ENCODE measurements around the gene CROCC2.

CROCC2 gene

DNA sequence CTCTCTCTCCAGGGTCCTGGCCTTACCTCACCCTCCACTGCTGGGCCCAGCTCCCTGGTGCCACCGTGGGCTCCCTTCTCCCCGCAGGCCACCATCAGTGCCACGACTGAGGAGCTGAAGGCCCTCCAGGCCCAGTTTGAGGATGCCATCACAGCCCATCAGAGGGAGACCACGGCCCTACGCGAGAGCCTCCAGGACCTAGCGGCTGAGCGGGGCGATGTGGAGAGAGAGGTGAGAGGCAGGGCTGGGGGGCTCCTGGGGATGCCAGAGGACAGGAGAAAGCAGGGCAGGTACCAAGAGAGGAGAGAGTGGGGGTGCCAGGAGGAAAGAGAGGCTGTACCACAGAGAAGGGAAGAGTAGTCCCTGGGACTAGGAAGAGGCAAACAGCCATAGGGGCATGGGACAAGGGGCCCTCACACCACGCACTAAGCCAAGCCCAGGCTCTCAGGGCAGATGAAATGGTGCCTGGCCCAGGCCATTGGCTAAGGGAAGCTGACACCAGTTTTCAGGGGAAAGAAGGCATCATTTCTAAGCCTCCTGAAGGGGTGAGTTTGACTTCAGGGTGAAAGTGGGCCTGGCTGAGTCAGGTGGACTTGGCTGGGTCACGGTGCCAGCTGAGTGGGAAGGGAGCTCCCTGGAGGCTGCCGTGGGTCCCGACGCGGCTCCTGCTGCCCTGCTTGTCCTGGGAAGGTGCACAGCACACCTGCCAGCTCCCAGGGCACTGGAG, 53.2 kb downstream of the CROCC2 start:
- DNase-seq = peak; percentile 27

DNA sequence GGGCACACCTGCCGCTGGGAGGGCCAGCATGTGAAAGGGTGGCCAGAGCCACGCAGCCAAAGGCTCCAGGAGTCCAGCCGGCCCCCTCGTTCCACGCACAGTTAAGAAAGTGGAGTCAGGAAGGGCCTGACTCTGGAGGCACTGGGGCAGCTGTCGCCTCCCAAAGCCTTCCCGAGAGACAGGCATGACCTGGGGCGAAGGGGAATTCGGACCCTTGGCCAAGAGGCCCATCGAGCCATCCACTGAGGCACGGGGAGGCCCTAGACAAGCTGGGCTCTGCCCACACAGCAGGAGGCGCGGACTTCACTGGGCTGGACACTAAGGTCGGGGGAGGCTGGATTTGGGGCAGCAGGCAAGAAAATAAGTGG, 53.8 kb downstream of the CROCC2 start:
- DNase-seq = peak; percentile 40

GRCh38 chr2:240960309-240960970, 54.3 kb downstream of the CROCC2 start:
- DNase-seq = peak; percentile 63

- no peak for DNase-seq
These were observed 55.1 kb downstream of the CROCC2 start for GRCh38 chr2:240960971-240961876.

DNA sequence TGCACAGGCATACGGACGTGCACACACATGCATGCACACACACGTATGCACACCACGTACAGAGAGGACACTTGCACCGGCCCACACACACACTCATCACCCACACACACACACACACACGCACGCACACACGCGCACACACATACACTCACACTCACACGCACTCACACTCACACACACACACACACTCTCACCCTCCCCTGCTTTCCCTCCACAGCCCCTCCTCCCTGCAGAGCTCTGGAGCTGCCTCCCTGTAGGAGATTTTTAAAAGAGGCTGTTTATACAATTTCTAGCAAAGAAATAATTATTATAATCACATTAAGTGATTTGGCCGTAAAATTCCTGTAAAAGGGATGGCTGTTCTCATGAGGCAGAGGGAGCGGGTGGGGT, 55.8 kb downstream of the CROCC2 start:
- DNase-seq = peak; percentile 42

GRCh38 chr2:240962300-240963064, 56.3 kb downstream of the CROCC2 start:
- DNase-seq = peak; percentile 68

DNA sequence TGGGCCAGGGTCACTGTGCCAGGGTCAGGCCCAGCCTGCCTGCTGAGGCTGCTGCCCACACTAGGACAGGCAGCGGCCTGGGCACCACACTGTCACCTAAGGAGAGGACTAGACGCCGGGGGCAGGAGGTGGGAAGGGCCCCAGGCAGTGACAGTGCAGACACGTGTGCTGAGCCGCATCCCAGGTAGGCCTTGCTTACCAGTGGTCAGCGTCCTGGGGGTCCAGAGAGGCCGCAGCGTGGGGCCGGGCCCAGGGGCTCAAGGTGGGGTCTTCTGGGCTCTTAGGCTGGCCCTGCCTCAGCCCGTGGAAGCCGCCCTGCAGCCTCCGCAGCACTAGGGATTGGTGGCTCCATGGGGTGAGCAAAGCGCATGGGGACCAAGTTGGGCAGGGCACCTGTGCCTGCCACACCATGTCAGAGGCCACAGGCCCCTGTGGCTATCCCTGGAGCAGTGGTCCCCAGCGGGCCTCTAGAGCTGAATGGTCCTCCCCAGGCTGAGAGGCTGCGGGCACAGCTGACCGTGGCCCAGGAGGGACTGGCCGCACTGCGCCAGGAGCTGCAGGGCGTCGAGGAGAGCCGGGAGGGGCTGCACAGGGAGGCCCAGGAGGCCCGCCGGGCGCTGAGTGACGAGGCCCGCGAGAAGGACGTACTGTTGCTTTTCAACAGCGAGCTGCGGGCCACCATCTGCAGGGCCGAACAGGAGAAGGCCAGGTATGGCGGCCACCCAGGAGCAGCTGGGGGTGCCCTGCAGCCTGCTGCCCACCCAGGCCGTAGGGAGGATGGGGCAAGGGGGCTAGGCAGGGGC, 57.1 kb downstream of the CROCC2 start:
- peak; percentile 41 for DNase-seq

DNA sequence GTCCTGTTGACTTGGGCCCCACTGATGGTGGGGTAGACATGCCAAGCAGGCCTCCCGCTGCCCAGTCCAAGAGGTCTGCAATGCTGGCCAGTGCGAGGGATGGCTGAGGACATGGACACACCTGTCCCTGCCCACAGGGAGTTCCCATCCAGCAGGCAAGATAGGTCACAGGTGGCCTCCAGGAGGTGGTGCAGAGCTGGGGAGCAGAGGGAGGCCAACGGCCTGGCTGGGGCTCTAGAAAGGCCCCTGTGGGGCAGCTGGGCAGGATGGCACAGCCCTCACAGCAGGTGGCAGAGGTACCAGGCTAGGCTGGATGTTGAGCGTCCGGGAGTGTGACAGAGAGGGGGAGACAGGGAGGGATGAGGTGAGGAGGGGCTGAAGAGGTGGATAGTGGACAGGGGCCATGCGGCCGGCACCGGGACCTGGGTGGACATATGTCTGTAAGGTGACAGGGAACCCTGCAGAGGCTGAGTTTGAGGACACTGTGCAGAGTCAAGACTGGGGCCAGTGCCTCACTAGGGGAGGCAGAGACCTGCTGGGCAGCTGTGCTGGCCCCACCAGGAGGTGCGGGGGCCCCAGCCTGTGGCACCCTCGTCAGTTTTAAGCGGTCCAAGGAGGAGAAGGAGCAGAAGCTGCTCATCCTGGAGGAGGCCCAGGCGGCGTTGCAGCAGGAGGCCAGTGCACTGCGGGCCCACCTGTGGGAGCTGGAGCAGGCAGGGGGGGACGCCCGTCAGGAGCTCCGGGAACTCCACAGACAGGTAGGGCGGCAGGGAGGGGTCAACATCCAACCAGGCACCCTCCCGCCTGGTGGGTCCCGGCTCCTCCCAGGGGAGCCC, 58.0 kb downstream of the CROCC2 start:
- DNase-seq = peak; percentile 29

DNA sequence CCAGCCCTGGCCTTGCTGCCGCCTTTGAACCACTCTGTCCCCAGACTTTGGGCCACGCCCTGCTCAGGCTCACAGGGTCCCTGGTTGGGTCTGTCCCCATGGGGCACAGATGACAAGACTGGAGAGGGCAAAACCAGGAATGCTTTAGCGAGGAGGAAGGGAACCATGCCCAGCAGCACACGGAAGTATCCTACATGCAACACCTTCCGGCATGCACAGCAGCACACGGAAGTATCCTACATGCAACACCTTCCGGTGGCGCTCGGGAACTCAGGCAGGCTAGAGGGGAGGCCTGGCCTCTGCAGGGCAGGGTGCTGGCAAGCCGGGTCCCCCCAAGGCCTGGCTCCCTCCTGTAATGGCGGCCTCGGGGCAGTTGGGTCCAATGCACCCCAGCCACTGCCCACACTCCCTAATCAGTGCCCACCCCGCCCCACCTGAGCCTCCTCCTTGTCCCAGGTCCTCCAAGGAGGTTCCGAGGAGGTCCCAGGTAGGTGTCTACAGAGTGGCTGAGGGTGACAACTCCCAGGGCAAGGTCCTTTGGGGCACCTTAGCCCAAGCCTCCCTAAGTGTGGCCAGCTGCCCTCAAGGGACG, 58.7 kb downstream of the CROCC2 start:
- DNase-seq = peak; percentile 39

- peak; percentile 40 for DNase-seq
These were observed 59.3 kb downstream of the CROCC2 start for GRCh38 chr2:240965296-240965904.

DNA sequence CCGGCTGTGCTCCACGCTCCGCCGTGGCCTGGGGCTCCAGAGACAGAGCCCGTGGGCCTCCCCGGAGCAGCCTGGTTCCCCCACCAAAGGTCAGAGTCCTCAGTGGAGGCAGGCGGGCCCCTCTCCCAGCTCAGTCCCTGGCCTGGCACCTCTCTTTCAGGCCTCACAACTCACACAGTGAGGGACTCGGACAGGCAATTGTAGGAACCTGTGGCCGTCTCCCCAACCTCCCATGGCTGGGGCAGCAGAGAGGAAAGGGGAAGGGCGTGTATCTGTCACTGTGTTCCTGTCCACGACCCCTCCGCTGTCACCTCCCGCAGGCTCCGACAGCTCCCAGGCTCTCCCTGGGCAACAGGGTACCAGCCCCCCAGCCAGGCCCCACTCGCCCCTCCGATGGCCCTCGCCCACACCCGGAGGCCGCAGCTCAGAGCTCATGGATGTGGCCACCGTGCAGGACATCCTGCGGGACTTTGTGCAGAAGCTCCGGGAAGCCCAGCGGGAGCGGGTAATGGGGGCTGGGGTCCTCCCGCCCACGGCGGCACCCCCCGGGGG, 59.8 kb downstream of the CROCC2 start:
- DNase-seq = no peak

GRCh38 chr2:240966457-240966905, 60.3 kb downstream of the CROCC2 start:
- no peak for DNase-seq

- no peak for DNase-seq
These were observed 61.0 kb downstream of the CROCC2 start for GRCh38 chr2:240966906-240967680.

DNA sequence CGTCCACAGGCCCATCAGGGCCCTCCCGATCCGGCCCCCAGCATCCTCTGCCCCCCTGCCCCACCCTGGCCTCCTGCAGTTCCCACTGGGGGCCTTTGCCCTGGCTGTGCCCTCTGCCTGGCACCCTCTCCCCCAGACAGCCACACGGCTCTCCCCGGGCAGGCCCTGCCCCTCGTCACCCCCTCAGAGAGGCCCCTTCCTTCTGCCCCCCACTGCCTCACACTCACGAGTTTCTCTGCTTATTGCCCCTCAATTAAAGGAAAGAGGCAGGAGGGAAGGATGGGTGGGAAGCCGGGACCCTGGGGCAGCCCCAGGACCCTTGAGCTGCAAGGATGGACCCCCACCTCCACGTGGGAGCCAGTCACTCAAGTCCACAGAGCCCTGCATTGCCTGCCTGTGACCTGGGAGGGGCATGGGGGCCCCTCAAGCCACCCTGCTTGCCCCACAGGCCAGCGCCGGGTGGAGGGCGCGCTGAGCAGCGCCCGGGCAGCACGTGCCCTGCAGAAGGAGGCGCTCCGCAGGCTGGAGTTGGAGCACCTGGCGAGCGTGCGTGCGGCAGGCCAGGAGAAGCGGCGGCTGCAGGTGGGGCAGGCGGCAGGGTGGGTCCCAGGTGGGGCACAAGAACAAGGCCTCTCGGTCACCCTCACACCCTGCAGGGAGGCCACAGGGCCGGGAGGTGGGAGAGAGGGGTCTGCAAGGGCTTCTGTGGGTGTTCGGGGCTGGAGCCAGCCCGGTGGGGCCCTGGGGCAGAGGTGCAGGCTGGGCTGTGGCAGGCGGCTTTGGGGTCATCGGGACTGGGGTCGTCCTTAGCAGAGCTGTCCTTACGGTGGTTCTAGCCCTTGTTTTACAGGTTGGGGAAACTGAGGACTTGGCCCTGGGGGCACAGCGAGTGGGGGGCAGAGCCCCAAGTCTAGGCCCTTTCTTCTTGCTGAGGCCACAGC, 61.8 kb downstream of the CROCC2 start:
- DNase-seq = no peak

GRCh38 chr2:240968731-240969624, 62.8 kb downstream of the CROCC2 start:
- DNase-seq = no peak

GRCh38 chr2:240970104-240970503, 64.0 kb downstream of the CROCC2 start:
- DNase-seq = no peak

DNA sequence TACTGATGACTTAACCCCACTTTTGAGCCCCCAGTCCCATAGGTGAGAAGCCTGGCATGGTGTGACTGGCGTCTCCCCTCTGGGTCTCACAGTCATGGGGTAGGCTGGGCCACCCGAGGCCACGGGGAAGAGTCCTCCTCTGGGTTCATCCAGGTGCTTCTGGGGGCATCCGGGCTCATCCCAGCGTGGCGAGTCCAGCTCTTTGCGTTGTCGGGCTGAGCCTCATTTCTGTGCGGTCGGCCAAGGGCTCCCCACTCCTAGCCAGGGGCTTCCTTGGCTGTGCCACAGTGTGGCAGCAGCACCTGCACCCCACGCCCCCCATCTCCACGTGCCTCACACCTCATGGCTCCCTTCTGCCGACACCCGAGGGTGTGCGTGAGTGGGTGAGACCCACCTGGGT, 64.7 kb downstream of the CROCC2 start:
- DNase-seq = no peak

Measured in right forelimb (tissue), 1 donor.